Transverse colon (tissue), 4 donors: ENCODE measurements around the gene SQOR.

Source experiments
- EP300 ChIP-seq: sonication (generic); formaldehyde crosslinking; IDR thresholded peaks from one replicate; pipeline ENCODE4 v1.6.1; 2017; ENCODE audit warnings: antibody characterized with exemption, low read depth
- POLR2A ChIP-seq: fragments of 450-650 bp; IDR thresholded peaks from one replicate; pipeline ENCODE4 v1.6.1; 2016; ENCODE audit warnings: antibody characterized with exemption, mild to moderate bottlenecking, moderate library complexity
- POLR2AphosphoS5 ChIP-seq, 3 donors: sonication (generic); formaldehyde crosslinking; IDR thresholded peaks; one replicate each; pipeline ENCODE4 v1.6.1; 2016; ENCODE audit warnings: antibody characterized with exemption in 3 of 3
- TF ChIP-seq, protein P1 (sequence below), 5 experiments: fragments of 200-600 bp in 3 of 5; fragments of 450-650 bp in 2 of 5; sonication (generic) in 3 of 5; IDR thresholded peaks; 1 replicate in 2 of 5; 2 replicates in 3 of 5; pipeline ENCODE4 v1.5.1; 2016 to 2017; ENCODE audit warnings: antibody characterized with exemption in 5 of 5, inconsistent platforms in 3 of 5, mild to moderate bottlenecking in 2 of 5, moderate library complexity in 1 of 5

- TF ChIP-seq, protein P1, sequence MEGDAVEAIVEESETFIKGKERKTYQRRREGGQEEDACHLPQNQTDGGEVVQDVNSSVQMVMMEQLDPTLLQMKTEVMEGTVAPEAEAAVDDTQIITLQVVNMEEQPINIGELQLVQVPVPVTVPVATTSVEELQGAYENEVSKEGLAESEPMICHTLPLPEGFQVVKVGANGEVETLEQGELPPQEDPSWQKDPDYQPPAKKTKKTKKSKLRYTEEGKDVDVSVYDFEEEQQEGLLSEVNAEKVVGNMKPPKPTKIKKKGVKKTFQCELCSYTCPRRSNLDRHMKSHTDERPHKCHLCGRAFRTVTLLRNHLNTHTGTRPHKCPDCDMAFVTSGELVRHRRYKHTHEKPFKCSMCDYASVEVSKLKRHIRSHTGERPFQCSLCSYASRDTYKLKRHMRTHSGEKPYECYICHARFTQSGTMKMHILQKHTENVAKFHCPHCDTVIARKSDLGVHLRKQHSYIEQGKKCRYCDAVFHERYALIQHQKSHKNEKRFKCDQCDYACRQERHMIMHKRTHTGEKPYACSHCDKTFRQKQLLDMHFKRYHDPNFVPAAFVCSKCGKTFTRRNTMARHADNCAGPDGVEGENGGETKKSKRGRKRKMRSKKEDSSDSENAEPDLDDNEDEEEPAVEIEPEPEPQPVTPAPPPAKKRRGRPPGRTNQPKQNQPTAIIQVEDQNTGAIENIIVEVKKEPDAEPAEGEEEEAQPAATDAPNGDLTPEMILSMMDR (IDR thresholded peaks at IDR 0.05): no peak
- TF ChIP-seq POLR2A (no peak), POLR2AphosphoS5 (IDR thresholded peaks at IDR 0.05) (no peak), EP300 (no peak)
Observed at GRCh38 chr15:45635763-45636292, 999 bp downstream of the SQOR start.
